Lung (tissue), 12 donors: ENCODE data around the gene DDX24. TPM values are rescaled to one million over a fixed set of nuclear protein-coding genes. Genes with fewer than 3 reads are reported as not detected.

Experiments
- ATAC-seq: fragments of 200-7000 bp; cut with Tn5 transposase; one replicate; pipeline ENCODE4 v1.9.1; 2020; ENCODE audit warnings: moderate number of reproducible peaks; ENCODE audit not compliant: insufficient read depth, low FRiP score
- DNase-seq, 3 donors: peaks; one replicate each; pipeline ENCODE4 v3.0.0-alpha.2; 2013 to 2017
- H3K27ac ChIP-seq, 2 donors: one replicate each; pipeline ENCODE4 v1.5.1; 2013; ENCODE audit warnings: mild to moderate bottlenecking in 2 of 2, moderate library complexity in 2 of 2, control low read depth in 1 of 2, inconsistent platforms in 1 of 2, low read depth in 1 of 2, low read length in 1 of 2
- H3K27me3 ChIP-seq, 3 donors: one replicate each; pipeline ENCODE4 v1.5.1; 2013; ENCODE audit warnings: low read length in 2 of 3; ENCODE audit not compliant: control insufficient read depth in 3 of 3, insufficient read depth in 3 of 3
- H3K36me3 ChIP-seq, 4 donors: one replicate each; pipeline ENCODE4 v1.5.1; 2013; ENCODE audit warnings: low read length in 4 of 4, mild to moderate bottlenecking in 1 of 4, moderate library complexity in 1 of 4; ENCODE audit not compliant: control insufficient read depth in 4 of 4, insufficient read depth in 4 of 4
- H3K4me1 ChIP-seq, 5 donors: one replicate each; pipeline ENCODE4 v1.5.1; 2013; ENCODE audit warnings: low read length in 5 of 5, mild to moderate bottlenecking in 2 of 5, moderate library complexity in 1 of 5; ENCODE audit not compliant: control insufficient read depth in 5 of 5, insufficient read depth in 5 of 5
- H3K4me3 ChIP-seq: one replicate; pipeline ENCODE4 v1.5.1; 2013; ENCODE audit warnings: mild to moderate bottlenecking, control low read depth, moderate library complexity
- H3K9ac ChIP-seq, 2 donors: one replicate each; pipeline ENCODE4 v1.5.1; 2013; ENCODE audit warnings: low read length in 2 of 2, control low read depth in 1 of 2; ENCODE audit not compliant: insufficient read depth in 1 of 2
- H3K9me3 ChIP-seq, 4 donors: one replicate each; pipeline ENCODE4 v1.5.1; 2013; ENCODE audit warnings: low read length in 3 of 4, mild to moderate bottlenecking in 1 of 4, moderate library complexity in 1 of 4; ENCODE audit not compliant: control insufficient read depth in 4 of 4, insufficient read depth in 3 of 4
- CTCF ChIP-seq: IDR thresholded peaks from 2 replicates; pipeline ENCODE4 v1.5.1; 2012; ENCODE audit warnings: mild to moderate bottlenecking; ENCODE audit errors: control extremely low read depth, extremely low read depth
- WGBS, 2 donors: extraction: QIAGEN DNeasy Blood & Tissue Kit; methylation state at CpG; one replicate each; pipeline ENCODE4 v1.1.7; 2013; 5-methylcytosine and 5-hydroxymethylcytosine counted together
- polyA plus RNA-seq, 2 donors: library from polyadenylated mRNA; stranded (reverse); fragments of 200-250 nt; gene quantifications; one replicate each; pipeline ENCODE4 v1.2.1, GENCODE V29; 2013
- total RNA-seq, 2 donors: library from RNA; depleted of rRNA in 1 of 2; stranded (reverse); fragments of >200 nt in 1 of 2; gene quantifications; one replicate each; pipeline ENCODE4 v1.2.1, GENCODE V29; 2014 to 2021
- donor health status: control.
- donor health status: control.
- donor health status: Bipolar disorder and iron deficiency.
- donor health status: healthy.
- donor health status: DM: yes; HTN: yes; CAD: no.

DDX24 gene
- total and polyA plus RNA-seq, 4 donors = 78.4 to 138 (median 107) TPM

- DNase-seq = peak in 1 of 3 donors; percentile 1
Measured at GRCh38 chr14:94120667-94121340, 39.8 kb upstream of the DDX24 start.

GRCh38 chr14:94119071-94119470 is 38.1 kb upstream of the DDX24 start:
- DNase-seq (no peak), ATAC-seq (no peak)
- TF ChIP-seq CTCF = no peak
- no peak overlapping the region for H3K27ac ChIP-seq
- no peaks in the 10 kb centered on the region for H3K36me3 ChIP-seq
- peaks cover 0 to 10% (median 3%) of the 10 kb centered on the region in 4 donors for H3K9me3 ChIP-seq
- H3K27me3 ChIP-seq = no peaks in the 10 kb centered on the region
- H3K4me3 ChIP-seq = no peak overlapping the region
- H3K4me1 ChIP-seq = peaks cover 0 to 14% (median 5%) of the 10 kb centered on the region in 5 donors
- H3K9ac ChIP-seq = no peak overlapping the region

More at GRCh38 chr14:94120667-94121340, 39.8 kb upstream of the DDX24 start:
- no peak overlapping the region for H3K4me3 ChIP-seq
- H3K36me3 ChIP-seq = no peaks in the 10 kb centered on the region
- H3K9me3 ChIP-seq = peaks cover 0 to 10% (median 3%) of the 10 kb centered on the region in 4 donors
- no peak for ATAC-seq
- no peak for TF ChIP-seq CTCF
- H3K27ac ChIP-seq = no peak overlapping the region
- peaks cover 0 to 2% (median 0%) of the 10 kb centered on the region in 5 donors for H3K4me1 ChIP-seq
- no peaks in the 10 kb centered on the region for H3K27me3 ChIP-seq
- no peak overlapping the region for H3K9ac ChIP-seq
- 82 to 90% methylated on average over 5 of the region's 5 CpGs for WGBS, 2 donors

GRCh38 chr14:94117856-94118255 is 36.9 kb upstream of the DDX24 start:
- 81 to 87% methylated on average over 9 of the region's 9 CpGs for WGBS, 2 donors
- ATAC-seq = no peak
- DNase-seq = no peak
- Histone ChIP-seq H3K36me3 (no peaks in the 10 kb centered on the region), H3K4me1 (peaks cover 0 to 14% (median 5%) of the 10 kb centered on the region in 5 donors), H3K9me3 (peaks cover 0 to 10% (median 3%) of the 10 kb centered on the region in 4 donors), H3K27ac (no peak overlapping the region), H3K27me3 (no peaks in the 10 kb centered on the region), H3K9ac (no peak overlapping the region), H3K4me3 (no peak overlapping the region)
- TF ChIP-seq CTCF = no peak
